Measurements from ENCODE around the gene TCF7L2.
A peak's percentile ranks its signal among the peaks of the same experiment; 100 is the strongest.

The TCF7L2 gene

GRCh38 chr10:113183573-113183972, 233.5 kb downstream of the TCF7L2 start:
- no peak for ATAC-seq
- no peak for TF ChIP-seq TSHZ2 (CRISPR knock-in tag; IDR thresholded peaks at IDR 0.05)
- no peak for TF ChIP-seq PPARA (CRISPR knock-in tag; IDR thresholded peaks at IDR 0.05; ENCODE audit: borderline replicate concordance)
- no peak for TF ChIP-seq TOX (CRISPR knock-in tag; IDR thresholded peaks at IDR 0.05; ENCODE audit: borderline replicate concordance)

- ATAC-seq: peak; percentile 61
- no peak for TF ChIP-seq ARNTL (CRISPR knock-in tag; IDR thresholded peaks at IDR 0.05; ENCODE audit: borderline replicate concordance, low read depth)
- TF ChIP-seq SNAI2 (CRISPR knock-in tag; IDR thresholded peaks at IDR 0.05): no peak
- TF ChIP-seq ESRRG (CRISPR knock-in tag; IDR thresholded peaks at IDR 0.05): no peak
- TF ChIP-seq TSHZ2 (CRISPR knock-in tag; IDR thresholded peaks at IDR 0.05): no peak
- TF ChIP-seq ZNF70 (CRISPR knock-in tag; IDR thresholded peaks at IDR 0.05): no peak
- TF ChIP-seq POU6F1 (CRISPR knock-in tag; IDR thresholded peaks at IDR 0.05; ENCODE audit: borderline replicate concordance, low read depth): no peak
- no peak for TF ChIP-seq CREB5 (CRISPR knock-in tag; IDR thresholded peaks at IDR 0.05; ENCODE audit: low read depth)
- TF ChIP-seq ZNF8 (CRISPR knock-in tag; IDR thresholded peaks at IDR 0.05): no peak
- no peak for TF ChIP-seq TCF4 (CRISPR knock-in tag; IDR thresholded peaks at IDR 0.05; ENCODE audit: borderline replicate concordance)
- no peak for TF ChIP-seq CSDC2 (CRISPR knock-in tag; IDR thresholded peaks at IDR 0.05)
- no peak for TF ChIP-seq ISL1 (CRISPR knock-in tag; IDR thresholded peaks at IDR 0.05)
- no peak for TF ChIP-seq TOX (CRISPR knock-in tag; IDR thresholded peaks at IDR 0.05; ENCODE audit: borderline replicate concordance)
- no peak for TF ChIP-seq BACH2 (CRISPR knock-in tag; IDR thresholded peaks at IDR 0.05; ENCODE audit: borderline replicate concordance)
- TF ChIP-seq ZNF565 (CRISPR knock-in tag; conservative IDR thresholded peaks at IDR 0.05; ENCODE audit: low read depth): no peak
- TF ChIP-seq OSR1 (CRISPR knock-in tag; IDR thresholded peaks at IDR 0.05): no peak
- no peak for TF ChIP-seq ZFP30 (CRISPR knock-in tag; IDR thresholded peaks at IDR 0.05)
- no peak for TF ChIP-seq CSRNP3 (CRISPR knock-in tag; IDR thresholded peaks at IDR 0.05)
Measured at GRCh38 chr10:113187063-113187777, 237.2 kb downstream of the TCF7L2 start.

- TF ChIP-seq ARNTL (CRISPR knock-in tag; IDR thresholded peaks at IDR 0.05; ENCODE audit: borderline replicate concordance, low read depth) (no peak), ZNF70 (CRISPR knock-in tag; IDR thresholded peaks at IDR 0.05) (no peak), ZFP30 (CRISPR knock-in tag; IDR thresholded peaks at IDR 0.05) (no peak), RARB (CRISPR knock-in tag; IDR thresholded peaks at IDR 0.05) (no peak), PPARA (CRISPR knock-in tag; IDR thresholded peaks at IDR 0.05; ENCODE audit: borderline replicate concordance) (no peak), TSHZ2 (CRISPR knock-in tag; IDR thresholded peaks at IDR 0.05) (no peak), ZNF565 (CRISPR knock-in tag; conservative IDR thresholded peaks at IDR 0.05; ENCODE audit: low read depth) (no peak), POU6F1 (CRISPR knock-in tag; IDR thresholded peaks at IDR 0.05; ENCODE audit: borderline replicate concordance, low read depth) (no peak)
- no peak; the same call in 2 of the 3 replicates for ATAC-seq
Measured at GRCh38 chr10:113199459-113199858, 249.4 kb downstream of the TCF7L2 start.

Data from SK-N-SH treated with all-trans-retinoic acid at 6 μM for 48 hours (cell line).